Measurements from ENCODE around the gene P2RX5. TPM values are rescaled to one million over a fixed set of nuclear protein-coding genes. Genes with fewer than 3 reads are reported as not detected.

P2RX5 gene
- total RNA-seq, 3 donors from 2014 or later = 29.5 to 53.5 (median 30.8) TPM

- no peak for ATAC-seq
- peaks cover 5% of the 10 kb centered on the region for H3K36me3 Mint-ChIP-seq (ENCODE audit: insufficient read depth)
- no peak for DNase-seq
- no peaks in the 10 kb centered on the region for H3K27me3 Mint-ChIP-seq (ENCODE audit: low read depth)
- no peak overlapping the region for H3K4me3 Mint-ChIP-seq
- H3K9me3 Mint-ChIP-seq = no peaks in the 10 kb centered on the region
- peaks cover 19% of the 10 kb centered on the region for H3K4me1 Mint-ChIP-seq (ENCODE audit: low read depth)
Observed at GRCh38 chr17:3641014-3641413, 54.9 kb downstream of the P2RX5 start.

- Mint-ChIP-seq H3K4me3 (peak overlapping the region; percentile 22), H3K27me3 (ENCODE audit: low read depth) (no peaks in the 10 kb centered on the region), H3K4me1 (ENCODE audit: low read depth) (peaks cover 22% of the 10 kb centered on the region), H3K9me3 (no peaks in the 10 kb centered on the region), H3K36me3 (ENCODE audit: insufficient read depth) (peaks cover 5% of the 10 kb centered on the region)
- ATAC-seq = no peak
- no peak for DNase-seq
Observed at GRCh38 chr17:3639981-3640596, 55.9 kb downstream of the P2RX5 start.

DNA sequence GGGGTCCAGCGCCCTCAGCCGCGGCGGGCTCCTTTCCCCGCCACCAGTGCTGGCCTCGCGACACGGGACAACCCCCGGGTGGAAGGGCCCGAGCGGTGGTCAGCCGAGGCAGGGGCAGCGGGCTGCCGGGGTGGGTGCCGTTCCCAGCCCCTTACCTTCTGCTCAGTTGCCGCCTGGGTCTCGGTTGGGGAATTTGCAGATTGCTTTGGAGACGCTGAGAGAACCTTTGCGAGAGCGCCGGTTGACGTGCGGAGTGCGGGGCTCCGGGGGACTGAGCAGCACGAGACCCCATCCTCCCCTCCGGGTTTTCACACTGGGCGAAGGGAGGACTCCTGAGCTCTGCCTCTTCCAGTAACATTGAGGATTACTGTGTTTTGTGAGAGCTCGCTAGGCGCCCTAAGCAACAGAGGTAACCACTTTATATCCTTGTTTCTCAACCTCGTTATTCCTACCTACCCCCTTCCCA is 59.0 kb downstream of the P2RX5 start:
- peak overlapping the region; percentile 94 for H3K4me3 Mint-ChIP-seq
- H3K9me3 Mint-ChIP-seq = no peaks in the 10 kb centered on the region
- no peak for DNase-seq
- no peaks in the 10 kb centered on the region for H3K27me3 Mint-ChIP-seq (ENCODE audit: low read depth)
- H3K4me1 Mint-ChIP-seq (ENCODE audit: low read depth) = peaks cover 29% of the 10 kb centered on the region
- peak in 1 of 2 donors; percentile 2 for ATAC-seq
- H3K36me3 Mint-ChIP-seq (ENCODE audit: insufficient read depth) = peaks cover 8% of the 10 kb centered on the region

DNA sequence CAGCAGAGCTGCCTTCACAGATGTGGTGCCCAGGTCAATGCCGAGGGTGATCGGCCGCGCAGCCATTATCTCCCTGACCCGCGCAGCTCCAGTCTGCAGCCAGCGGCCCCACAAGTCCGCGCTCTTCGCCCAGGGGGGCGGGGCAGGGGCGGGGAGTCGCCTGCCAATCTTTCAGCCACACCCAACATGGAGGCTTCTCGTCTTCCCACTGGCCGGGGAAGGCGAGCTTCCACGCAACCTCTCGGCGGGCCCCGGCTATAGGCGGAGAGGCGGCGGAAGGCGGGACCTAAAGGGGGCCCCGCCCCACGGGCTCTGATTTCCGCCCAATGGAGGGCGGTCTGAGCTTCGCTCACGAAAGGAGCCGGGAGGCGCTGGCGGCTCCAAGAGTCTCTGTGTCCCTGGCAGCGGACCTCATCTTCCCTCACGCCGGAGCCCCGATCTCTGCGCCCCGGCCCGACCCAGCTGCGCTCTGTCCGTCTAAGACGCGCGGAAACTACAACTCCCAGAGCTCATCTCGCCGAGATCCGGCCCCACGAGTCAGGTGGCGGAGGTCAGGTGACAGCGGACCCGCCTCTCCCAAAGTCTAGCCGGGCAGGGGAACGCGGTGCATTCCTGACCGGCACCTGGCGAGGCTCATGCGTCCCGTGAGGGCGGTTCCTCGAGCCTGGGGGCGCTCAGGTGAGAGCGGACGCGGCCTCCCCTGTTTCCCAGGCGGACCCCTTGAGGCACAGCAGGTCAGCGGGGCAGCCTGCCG is 59.6 kb downstream of the P2RX5 start, which contains the start of the genes CTNS and SHPK:
Gene CTNS (plus strand): TSS at position 607 of the 754 bp plus-strand sequence. CDS start 3,447 bp downstream, outside the sequence.
Gene SHPK (minus strand): TSS at position 97 of the 754 bp plus-strand sequence. CDS start 31 bp downstream, at position 66.
- Mint-ChIP-seq H3K4me1 (ENCODE audit: low read depth) (peaks cover 29% of the 10 kb centered on the region), H3K4me3 (peak within 1 kb of the TSS; percentile 94), H3K9me3 (no peaks in the 10 kb centered on the region), H3K36me3 (ENCODE audit: insufficient read depth) (peaks cover 8% of the 10 kb centered on the region), H3K27me3 (ENCODE audit: low read depth) (no peaks in the 10 kb centered on the region)
- DNase-seq (peak; percentile 91), ATAC-seq (peak; percentile 98)

GRCh38 chr17:3635474-3636153 is 60.3 kb downstream of the P2RX5 start:
- Mint-ChIP-seq H3K4me3 (peak overlapping the region; percentile 94), H3K4me1 (ENCODE audit: low read depth) (peaks cover 29% of the 10 kb centered on the region), H3K9me3 (no peaks in the 10 kb centered on the region), H3K36me3 (ENCODE audit: insufficient read depth) (peaks cover 8% of the 10 kb centered on the region), H3K27me3 (ENCODE audit: low read depth) (no peaks in the 10 kb centered on the region)
- ATAC-seq (peak; percentile 20 to 31), DNase-seq (no peak)

GRCh38 chr17:3632287-3632686 is 63.7 kb downstream of the P2RX5 start:
- Mint-ChIP-seq H3K9me3 (no peaks in the 10 kb centered on the region), H3K36me3 (ENCODE audit: insufficient read depth) (peaks cover 18% of the 10 kb centered on the region), H3K4me3 (no peak overlapping the region), H3K4me1 (ENCODE audit: low read depth) (peaks cover 15% of the 10 kb centered on the region), H3K27me3 (ENCODE audit: low read depth) (no peaks in the 10 kb centered on the region)
- no peak for ATAC-seq
- no peak for DNase-seq

DNA sequence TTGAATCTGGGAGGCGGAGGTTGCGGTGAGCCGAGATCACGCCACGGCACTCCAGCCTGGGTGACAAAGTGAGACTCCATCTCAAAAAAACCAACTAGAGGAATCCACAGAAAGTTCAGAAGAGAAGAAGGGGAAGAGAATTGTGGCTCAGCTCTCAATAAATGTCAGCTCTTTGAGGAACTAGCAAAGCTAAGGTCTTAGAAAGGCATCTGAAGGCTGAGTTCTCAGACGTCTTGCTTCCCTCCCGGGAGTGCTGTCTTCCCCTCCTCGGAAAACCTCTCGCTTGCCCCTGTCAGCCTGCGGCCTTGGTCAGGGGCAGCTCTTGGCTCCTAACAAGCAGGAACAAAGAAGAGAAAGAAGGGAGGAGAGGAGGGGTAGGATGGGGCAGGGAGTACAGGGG is 65.2 kb downstream of the P2RX5 start:
- H3K36me3 Mint-ChIP-seq (ENCODE audit: insufficient read depth) = peaks cover 26% of the 10 kb centered on the region
- ATAC-seq = no peak
- no peak for DNase-seq
- no peaks in the 10 kb centered on the region for H3K9me3 Mint-ChIP-seq
- peaks cover 11% of the 10 kb centered on the region for H3K4me1 Mint-ChIP-seq (ENCODE audit: low read depth)
- no peaks in the 10 kb centered on the region for H3K27me3 Mint-ChIP-seq (ENCODE audit: low read depth)
- H3K4me3 Mint-ChIP-seq = no peak overlapping the region

- H3K27me3 Mint-ChIP-seq (ENCODE audit: low read depth) = no peaks in the 10 kb centered on the region
- no peaks in the 10 kb centered on the region for H3K4me1 Mint-ChIP-seq (ENCODE audit: low read depth)
- no peak overlapping the region for H3K4me3 Mint-ChIP-seq
- no peaks in the 10 kb centered on the region for H3K9me3 Mint-ChIP-seq
- DNase-seq (no peak), ATAC-seq (no peak)
- H3K36me3 Mint-ChIP-seq (ENCODE audit: insufficient read depth) = peaks cover 31% of the 10 kb centered on the region
Observed at GRCh38 chr17:3627769-3628167, 68.2 kb downstream of the P2RX5 start.

- ATAC-seq = no peak
- Mint-ChIP-seq H3K4me3 (no peak overlapping the region), H3K9me3 (no peaks in the 10 kb centered on the region), H3K36me3 (ENCODE audit: insufficient read depth) (peaks cover 27% of the 10 kb centered on the region), H3K27me3 (ENCODE audit: low read depth) (no peaks in the 10 kb centered on the region), H3K4me1 (ENCODE audit: low read depth) (no peaks in the 10 kb centered on the region)
- no peak for DNase-seq
Observed at GRCh38 chr17:3626831-3627768, 68.9 kb downstream of the P2RX5 start.

Other genes with a start within 250 kb of the P2RX5 start
- gene SPATA22, start 224.3 kb downstream of the P2RX5 start, total RNA-seq = not detected
- gene ASPA, start 220.2 kb downstream of the P2RX5 start, total RNA-seq = not detected
- gene TRPV3, start 138.3 kb downstream of the P2RX5 start, total RNA-seq = under 1 TPM; 0.45 to 0.84 (median 0.73) TPM
- 1 to 10 TPM in 2 of 3 donors, under 1 TPM in 1; 0.96 to 1.4 (median 1.2) TPM for gene TRPV1, start 86.7 kb downstream of the P2RX5 start, total RNA-seq
- gene SHPK, start 59.9 kb downstream of the P2RX5 start, total RNA-seq = 10 to 100 TPM in 2 of 3 donors, 1 to 10 TPM in 1; 9.1 to 14.7 (median 10.8) TPM
- gene CTNS, start 59.4 kb downstream of the P2RX5 start, total RNA-seq = 10 to 100 TPM; 19.4 to 34.4 (median 21.5) TPM
- 10 to 100 TPM in 1 of 3 donors, 1 to 10 TPM in 2; 8.9 to 10.6 (median 9.2) TPM for gene TAX1BP3, start 27.6 kb downstream of the P2RX5 start, total RNA-seq
- 10 to 100 TPM; 66.3 to 99.5 (median 98.0) TPM for gene EMC6, start 27.3 kb downstream of the P2RX5 start, total RNA-seq
- gene HASPIN, start 27.7 kb upstream of the P2RX5 start, total RNA-seq = 10 to 100 TPM in 2 of 3 donors, 1 to 10 TPM in 1; 7.3 to 12.2 (median 11.1) TPM
- 10 to 100 TPM; 15.0 to 20.6 (median 18.1) TPM for gene ITGAE, start 105.0 kb upstream of the P2RX5 start, total RNA-seq
- gene NCBP3, start 150.1 kb upstream of the P2RX5 start, total RNA-seq = 10 to 100 TPM; 33.2 to 39.1 (median 36.4) TPM
- gene CAMKK1, start 196.9 kb upstream of the P2RX5 start, total RNA-seq = 1 to 10 TPM; 4.2 to 7.5 (median 7.4) TPM
- under 1 TPM; 0.13 to 0.52 (median 0.21) TPM for gene P2RX1, start 220.3 kb upstream of the P2RX5 start, total RNA-seq

All from activated T-cell treated with anti-CD3 and anti-CD28 coated beads, Interleukin-2, amount 50 U/mL, for 4 hours (primary cell).